SK-N-SH treated with all-trans-retinoic acid at 6 μM for 48 hours (cell line): Measurements from ENCODE around the gene ASIC1.

ENCODE experiments used
- ATAC-seq: fragments of 200-7000 bp; cut with Tn5 transposase; 3 replicates; pipeline ENCODE4 v1.9.1; 2020; ENCODE audit warnings: mild to moderate bottlenecking, moderate library complexity
- BACH2 ChIP-seq: fragments of 250-450 bp; sonication (Bioruptor Pico); IDR thresholded peaks from 2 replicates; pipeline ENCODE4 v1.9.0; 2021; ENCODE audit warnings: mild to moderate bottlenecking, borderline replicate concordance
- CREB5 ChIP-seq: fragments of 250-450 bp; sonication (Bioruptor Pico); IDR thresholded peaks from 2 replicates; pipeline ENCODE4 v1.5.1; 2020; ENCODE audit warnings: low read depth, mild to moderate bottlenecking, moderate library complexity
- CSRNP3 ChIP-seq: fragments of 250-450 bp; sonication (Bioruptor Pico); IDR thresholded peaks from 2 replicates; pipeline ENCODE4 v1.5.1; 2021; ENCODE audit warnings: mild to moderate bottlenecking, moderate library complexity
- ESRRG ChIP-seq: fragments of 250-450 bp; sonication (Bioruptor Pico); IDR thresholded peaks from 2 replicates; pipeline ENCODE4 v1.6.1; 2021; ENCODE audit warnings: mild to moderate bottlenecking
- ISL1 ChIP-seq: fragments of 250-450 bp; sonication (Bioruptor Pico); IDR thresholded peaks from 2 replicates; pipeline ENCODE4 v2.1.2; 2022; ENCODE audit warnings: mild to moderate bottlenecking, moderate library complexity
- OSR1 ChIP-seq: fragments of 250-450 bp; sonication (Bioruptor Pico); IDR thresholded peaks from 2 replicates; pipeline ENCODE4 v1.8.0; 2022; ENCODE audit warnings: moderate library complexity, mild to moderate bottlenecking, inconsistent platforms
- PATZ1 ChIP-seq: fragments of 250-450 bp; sonication (Bioruptor Pico); IDR thresholded peaks from 2 replicates; pipeline ENCODE4 v1.8.0; 2020; ENCODE audit warnings: mild to moderate bottlenecking, moderate library complexity, borderline replicate concordance
- POU6F1 ChIP-seq: fragments of 250-450 bp; sonication (Bioruptor Pico); IDR thresholded peaks from 2 replicates; pipeline ENCODE4 v1.8.0; 2021; ENCODE audit warnings: low read depth, mild to moderate bottlenecking, moderate library complexity, borderline replicate concordance
- PPARA ChIP-seq: fragments of 250-450 bp; sonication (Bioruptor Pico); IDR thresholded peaks from 2 replicates; pipeline ENCODE4 v1.5.0; 2020; ENCODE audit warnings: mild to moderate bottlenecking, borderline replicate concordance
- RARB ChIP-seq: fragments of 250-450 bp; sonication (Bioruptor Pico); IDR thresholded peaks from 2 replicates; pipeline ENCODE4 v1.8.0; 2021; ENCODE audit warnings: mild to moderate bottlenecking, moderate library complexity
- SNAI2 ChIP-seq: fragments of 250-450 bp; sonication (Bioruptor Pico); IDR thresholded peaks from 2 replicates; pipeline ENCODE4 v1.5.0; 2020; ENCODE audit warnings: mild to moderate bottlenecking, moderate library complexity
- TCF4 ChIP-seq: fragments of 250-450 bp; sonication (Bioruptor Pico); IDR thresholded peaks from 2 replicates; pipeline ENCODE4 v1.8.0; 2021; ENCODE audit warnings: mild to moderate bottlenecking, moderate library complexity, borderline replicate concordance
- TOX ChIP-seq: fragments of 250-450 bp; sonication (Bioruptor Pico); IDR thresholded peaks from 2 replicates; pipeline ENCODE4 v1.8.0; 2021; ENCODE audit warnings: mild to moderate bottlenecking, moderate library complexity, borderline replicate concordance
- TSHZ2 ChIP-seq: fragments of 250-450 bp; sonication (Bioruptor Pico); IDR thresholded peaks from 2 replicates; pipeline ENCODE4 v1.5.0; 2020; ENCODE audit warnings: mild to moderate bottlenecking, moderate library complexity
- ZC3H10 ChIP-seq: fragments of 250-450 bp; sonication (Bioruptor Pico); IDR thresholded peaks from 2 replicates; pipeline ENCODE4 v1.5.1; 2021; ENCODE audit warnings: mild to moderate bottlenecking, moderate library complexity
- ZFP3 ChIP-seq: fragments of 250-450 bp; sonication (Bioruptor Pico); IDR thresholded peaks from 2 replicates; pipeline ENCODE4 v1.5.0; 2020; ENCODE audit warnings: mild to moderate bottlenecking, moderate library complexity
- ZFP30 ChIP-seq: fragments of 450-650 bp; formaldehyde crosslinking; IDR thresholded peaks from 2 replicates; pipeline ENCODE4 v1.5.0; 2022; ENCODE audit warnings: mild to moderate bottlenecking, moderate library complexity
- ZNF565 ChIP-seq: fragments of 450-650 bp; formaldehyde crosslinking; conservative IDR thresholded peaks from 2 replicates; pipeline ENCODE4 v1.5.0; 2020; ENCODE audit warnings: low read depth, mild to moderate bottlenecking, moderate library complexity
- ZNF8 ChIP-seq: fragments of 450-650 bp; formaldehyde crosslinking; IDR thresholded peaks from 2 replicates; pipeline ENCODE4 v1.5.0; 2020; ENCODE audit warnings: mild to moderate bottlenecking, moderate library complexity

Gene ASIC1

GRCh38 chr12:50072198-50072907 is 15.0 kb downstream of the ASIC1 start:
- no peak for TF ChIP-seq PATZ1 (CRISPR knock-in tag)
- TF ChIP-seq CREB5 (CRISPR knock-in tag), result no peak
- TF ChIP-seq POU6F1 (CRISPR knock-in tag), result no peak
- no peak for TF ChIP-seq RARB (CRISPR knock-in tag)
- TF ChIP-seq ESRRG (CRISPR knock-in tag), result no peak
- ATAC-seq, result no peak

GRCh38 chr12:50073206-50073605 is 15.8 kb downstream of the ASIC1 start:
- ATAC-seq, result no peak
- TF ChIP-seq ESRRG (CRISPR knock-in tag) (no peak), SNAI2 (CRISPR knock-in tag) (no peak), ZFP3 (CRISPR knock-in tag) (no peak), PATZ1 (CRISPR knock-in tag) (no peak), ISL1 (CRISPR knock-in tag) (no peak), CSRNP3 (no peak), BACH2 (CRISPR knock-in tag) (no peak), ZFP30 (no peak), RARB (CRISPR knock-in tag) (no peak), TOX (CRISPR knock-in tag) (no peak), POU6F1 (CRISPR knock-in tag) (no peak), TCF4 (CRISPR knock-in tag) (no peak), ZNF8 (no peak), PPARA (CRISPR knock-in tag) (no peak), OSR1 (CRISPR knock-in tag) (no peak), ZC3H10 (CRISPR knock-in tag) (no peak), ZNF565 (CRISPR knock-in tag) (no peak)

- TF ChIP-seq ZFP30, result no peak
- no peak for TF ChIP-seq ZC3H10 (CRISPR knock-in tag)
- no peak for TF ChIP-seq BACH2 (CRISPR knock-in tag)
- no peak for TF ChIP-seq TSHZ2 (CRISPR knock-in tag)
- TF ChIP-seq POU6F1 (CRISPR knock-in tag), result no peak
- no peak for TF ChIP-seq CSRNP3
- no peak for TF ChIP-seq OSR1 (CRISPR knock-in tag)
- TF ChIP-seq RARB (CRISPR knock-in tag), result no peak
- TF ChIP-seq TOX (CRISPR knock-in tag), result no peak
- no peak for ATAC-seq
These were observed 16.3 kb downstream of the ASIC1 start for GRCh38 chr12:50073712-50074111.
